Measurements from ENCODE around the gene POLR3A. TPM values are rescaled to one million over a fixed set of nuclear protein-coding genes. Genes with fewer than 3 reads are reported as not detected.

POLR3A gene
- total RNA-seq, 1 experiment from 2014 or later: 38.0 TPM

GRCh38 chr10:78023741-78024140 lies 5.6 kb downstream of the POLR3A start:
- Histone ChIP-seq H2AFZ (ENCODE audit: low read length) (no peak overlapping the region), H3K14ac (ENCODE audit: insufficient read depth, low read length) (no peak overlapping the region), H2BK15ac (ENCODE audit: low read depth, low read length) (no peak overlapping the region), H3K23me2 (ENCODE audit: insufficient read length, low read depth, low read length, poor library complexity, severe bottlenecking) (peaks cover 1% of the 10 kb centered on the region), H3K4ac (ENCODE audit: low read depth, low read length) (no peak overlapping the region), H3T11ph (ENCODE audit: low read length) (no peak overlapping the region), H4K8ac (replicated peaks; ENCODE audit: insufficient read length, low read depth, low read length) (no peak overlapping the region), H2BK12ac (ENCODE audit: insufficient read length, low read depth, low read length) (no peak overlapping the region), H4K20me1 (ENCODE audit: control insufficient read depth, insufficient read depth, insufficient read length) (no peaks in the 10 kb centered on the region), H2BK20ac (ENCODE audit: low read depth, low read length, poor library complexity, severe bottlenecking) (no peak overlapping the region), H3K18ac (ENCODE audit: insufficient read length, low read depth, low read length) (no peak overlapping the region), H4K5ac (ENCODE audit: insufficient read length, low read depth, low read length) (no peak overlapping the region), H3K56ac (ENCODE audit: insufficient read length, low read depth, low read length) (no peak overlapping the region), H3K23ac (ENCODE audit: insufficient read length, low read depth, low read length) (no peak overlapping the region), H3K27ac (ENCODE audit: insufficient read length, low read depth, low read length) (no peak overlapping the region), H2BK120ac (ENCODE audit: low read depth, low read length, poor library complexity, severe bottlenecking) (no peak overlapping the region), H2BK5ac (ENCODE audit: insufficient read length, low read length) (no peak overlapping the region), H3K79me1 (ENCODE audit: insufficient read depth, low read depth, low read length, poor library complexity, severe bottlenecking) (peaks cover 6% of the 10 kb centered on the region), H3K4me1 (ENCODE audit: insufficient read depth, low read length) (no peaks in the 10 kb centered on the region), H3K4me2 (ENCODE audit: insufficient read depth, insufficient read length, low read length) (no peak overlapping the region), H3K9ac (ENCODE audit: extremely low read depth, insufficient read length, low read length) (no peak overlapping the region), H4K91ac (ENCODE audit: insufficient read length, low read depth, low read length) (no peak overlapping the region), H3K9me3 (ENCODE audit: control insufficient read depth, low read depth, low read length) (no peaks in the 10 kb centered on the region), H3K27me3 (ENCODE audit: insufficient read depth, low read length) (no peaks in the 10 kb centered on the region; the same call in 1 of the 2 replicates), H2AK5ac (ENCODE audit: insufficient read length, low read length) (no peak overlapping the region), H3K79me2 (ENCODE audit: insufficient read depth, low read length) (peaks cover 8% of the 10 kb centered on the region; the same call in 1 of the 2 replicates)
- no peak overlapping the region for H3K27ac Mint-ChIP-seq
- no peaks in the 10 kb centered on the region for H3K9me3 Mint-ChIP-seq
- DNase-seq: no peak
- no peak for TF ChIP-seq CTCF (conservative IDR thresholded peaks at IDR 0.05)
- H3K27me3 Mint-ChIP-seq (ENCODE audit: low read depth): no peaks in the 10 kb centered on the region
- H3K36me3 Mint-ChIP-seq (ENCODE audit: insufficient read depth in 1 of 3, low read depth in 3 of 3): peaks cover 52 to 82% (median 81%) of the 10 kb centered on the region in 3 experiments; a peak in 6 of 7 replicates
- peaks cover 5 to 8% of the 10 kb centered on the region in 2 experiments for H3K4me1 Mint-ChIP-seq
- no peak overlapping the region for H3K4me3 Mint-ChIP-seq
- WGBS (ENCODE audit: extremely low coverage, insufficient read length, low lambda C conversion rate): no CpG with 5 or more reads among the region's 3 CpGs
